DND-41 (cell line): ENCODE data around the gene EPB41L3.

Experiments
- ATAC-seq: fragments of 200-7000 bp; cut with Tn5 transposase; 3 replicates; pipeline ENCODE4 v1.9.1; 2021; ENCODE audit warnings: low read depth; ENCODE audit not compliant: insufficient read depth
- DNase-seq: peaks from one replicate; pipeline ENCODE4 v3.0.0-alpha.2; 2020
- H2AFZ ChIP-seq: 2 replicates; pipeline ENCODE4 v1.6.0; 2012; ENCODE audit warnings: low read depth, low read length
- H3K27ac ChIP-seq: 2 replicates; pipeline ENCODE4 v1.5.1; 2012; ENCODE audit warnings: low read length, inconsistent platforms
- H3K27me3 ChIP-seq: fragments of 200-600 bp; sonication (generic); 2 replicates; pipeline ENCODE4 v1.6.0; 2012; ENCODE audit warnings: low read length, mild to moderate bottlenecking, inconsistent platforms; ENCODE audit not compliant: insufficient read depth, poor library complexity
- H3K36me3 ChIP-seq: 2 replicates; pipeline ENCODE4 v1.5.1; 2012; ENCODE audit warnings: low read length, inconsistent platforms; ENCODE audit not compliant: insufficient read depth
- H3K4me1 ChIP-seq: 2 replicates; pipeline ENCODE4 v1.5.1; 2012; ENCODE audit warnings: mild to moderate bottlenecking, low read length; ENCODE audit not compliant: insufficient read depth
- H3K4me2 ChIP-seq: 2 replicates; pipeline ENCODE4 v1.6.0; 2012; ENCODE audit warnings: mild to moderate bottlenecking, moderate library complexity, low read length, inconsistent platforms; ENCODE audit not compliant: insufficient read depth
- H3K4me3 ChIP-seq, 2 experiments: fragments of 200-600 bp in 1 of 2; shearing (Covaris generic) in 1 of 2; 2 replicates each; pipeline ENCODE4 v1.5.1; 2012 to 2016; ENCODE audit warnings: inconsistent platforms in 2 of 2, low read length in 2 of 2, mild to moderate bottlenecking in 2 of 2, low read depth in 1 of 2, moderate library complexity in 1 of 2
- H3K79me2 ChIP-seq: 2 replicates; pipeline ENCODE4 v1.6.0; 2012; ENCODE audit warnings: low read length, inconsistent platforms; ENCODE audit not compliant: insufficient read depth
- H3K9ac ChIP-seq: 2 replicates; pipeline ENCODE4 v1.6.0; 2012; ENCODE audit warnings: low read depth, mild to moderate bottlenecking, inconsistent platforms, low read length, moderate library complexity
- H3K9me3 ChIP-seq: 2 replicates; pipeline ENCODE4 v1.5.1; 2012; ENCODE audit warnings: low read length, moderate library complexity, mild to moderate bottlenecking, inconsistent platforms; ENCODE audit not compliant: insufficient read depth, severe bottlenecking
- H4K20me1 ChIP-seq: 2 replicates; pipeline ENCODE4 v1.6.0; 2012; ENCODE audit warnings: low read length; ENCODE audit not compliant: insufficient read depth
- CTCF ChIP-seq: IDR thresholded peaks from 2 replicates; pipeline ENCODE4 v1.5.1; 2012; ENCODE audit warnings: borderline replicate concordance, low read length, moderate library complexity, mild to moderate bottlenecking; ENCODE audit not compliant: poor library complexity, severe bottlenecking; ENCODE audit errors: extremely low read depth
- EZH2 ChIP-seq: IDR thresholded peaks from 3 replicates; pipeline ENCODE4 v1.6.1; 2012; ENCODE audit warnings: borderline replicate concordance, low read depth, mild to moderate bottlenecking, moderate library complexity, low read length, inconsistent platforms; ENCODE audit not compliant: severe bottlenecking

Gene EPB41L3

GRCh38 chr18:5558851-5559250, 15.1 kb upstream of the EPB41L3 start:
- DNase-seq (no peak), ATAC-seq (no peak)
- no peaks in the 10 kb centered on the region for H3K36me3 ChIP-seq
- no peaks in the 10 kb centered on the region for H3K4me1 ChIP-seq
- no peak overlapping the region for H3K9ac ChIP-seq
- H3K79me2 ChIP-seq = no peaks in the 10 kb centered on the region
- no peak overlapping the region for H2AFZ ChIP-seq
- H3K27ac ChIP-seq = no peak overlapping the region
- H3K27me3 ChIP-seq = no peaks in the 10 kb centered on the region
- no peak overlapping the region for H3K4me2 ChIP-seq
- no peaks in the 10 kb centered on the region for H4K20me1 ChIP-seq
- H3K4me3 ChIP-seq = no peak overlapping the region
- no peak for TF ChIP-seq CTCF
- TF ChIP-seq EZH2 = no peak
- H3K9me3 ChIP-seq = no peaks in the 10 kb centered on the region

GRCh38 chr18:5556310-5556974, 12.6 kb upstream of the EPB41L3 start:
- no peaks in the 10 kb centered on the region for H4K20me1 ChIP-seq
- no peak overlapping the region for H2AFZ ChIP-seq
- no peaks in the 10 kb centered on the region for H3K4me1 ChIP-seq
- no peaks in the 10 kb centered on the region for H3K79me2 ChIP-seq
- no peak overlapping the region for H3K9ac ChIP-seq
- TF ChIP-seq EZH2 (no peak), CTCF (no peak)
- H3K9me3 ChIP-seq = no peaks in the 10 kb centered on the region
- DNase-seq (no peak), ATAC-seq (no peak)
- no peak overlapping the region for H3K27ac ChIP-seq
- no peak overlapping the region for H3K4me2 ChIP-seq
- H3K36me3 ChIP-seq = no peaks in the 10 kb centered on the region
- no peak overlapping the region for H3K4me3 ChIP-seq
- no peaks in the 10 kb centered on the region for H3K27me3 ChIP-seq

GRCh38 chr18:5554629-5555028, 10.8 kb upstream of the EPB41L3 start:
- no peak overlapping the region for H3K27ac ChIP-seq
- no peaks in the 10 kb centered on the region for H3K79me2 ChIP-seq
- DNase-seq (no peak), ATAC-seq (no peak)
- H3K36me3 ChIP-seq = no peaks in the 10 kb centered on the region
- TF ChIP-seq EZH2 (no peak), CTCF (no peak)
- no peaks in the 10 kb centered on the region for H3K27me3 ChIP-seq
- no peak overlapping the region for H3K9ac ChIP-seq
- H3K4me2 ChIP-seq = no peak overlapping the region
- H3K4me1 ChIP-seq = no peaks in the 10 kb centered on the region
- no peaks in the 10 kb centered on the region for H4K20me1 ChIP-seq
- H3K9me3 ChIP-seq = no peaks in the 10 kb centered on the region
- no peak overlapping the region for H3K4me3 ChIP-seq
- no peak overlapping the region for H2AFZ ChIP-seq
